ENCODE data around the gene POLA2.

POLA2 gene

GRCh38 chr11:65311170-65311678 lies 49.5 kb downstream of the POLA2 start:
- ChIA-PET CTCF (interaction anchor here (0.6 kb wide), 1 partner anchor 356 kb away, joined by 8 read pairs; no protein-coding TSS in a partner anchor), POLR2A (interaction anchor here (1.0 to 1.9 kb wide), 3 partner anchors 22 to 199 kb away, joined by 3 to 11 read pairs (median 4); partner anchors contain the start of genes DPF2, POLA2 and TM7SF2)
- no peak for DNase-seq (ENCODE audit: extremely low spot score)
- TF ChIP-seq L3MBTL2 (conservative IDR thresholded peaks at IDR 0.05) (no peak), FOXK2 (IDR thresholded peaks at IDR 0.05) (no peak), SUZ12 (IDR thresholded peaks at IDR 0.05) (no peak), FOXA1 (IDR thresholded peaks at IDR 0.05) (no peak), HDGF (IDR thresholded peaks at IDR 0.05; ENCODE audit: borderline replicate concordance) (no peak), LEF1 (IDR thresholded peaks at IDR 0.05; ENCODE audit: borderline replicate concordance) (no peak), FOXM1 (IDR thresholded peaks at IDR 0.05; ENCODE audit: borderline replicate concordance) (no peak), ELF4 (IDR thresholded peaks at IDR 0.05) (no peak)

GRCh38 chr11:65314501-65315203 lies 52.9 kb downstream of the POLA2 start, which contains the start of gene CDC42EP2:
CDC42EP2 (plus strand) TSS chr11:65314866; CDS start chr11:65320899, 6,033 bp downstream.
- DNase-seq (ENCODE audit: extremely low spot score): peak; percentile 89
- CTCF ChIA-PET: interaction anchor here (0.6 to 3.8 kb wide), 22 partner anchors 9 to 512 kb away, joined by 3 to 60 read pairs (median 4); partner anchors contain the start of genes DPF2, MAP4K2 and POLA2
- POLR2A ChIA-PET: interaction anchor here (0.6 to 4.3 kb wide), 9 partner anchors 10 to 53 kb away, joined by 3 to 32 read pairs (median 6); partner anchors contain the start of genes DPF2 and POLA2
- no peak for TF ChIP-seq SUZ12 (IDR thresholded peaks at IDR 0.05)
- no peak for TF ChIP-seq NFRKB (IDR thresholded peaks at IDR 0.05)
- no peak for TF ChIP-seq LEF1 (IDR thresholded peaks at IDR 0.05; ENCODE audit: borderline replicate concordance)
- no peak for TF ChIP-seq ELF4 (IDR thresholded peaks at IDR 0.05)
- no peak for TF ChIP-seq SP1 (IDR thresholded peaks at IDR 0.05)

GRCh38 chr11:65315204-65315865 lies 53.6 kb downstream of the POLA2 start:
- ChIA-PET CTCF (interaction anchor here (0.6 to 3.8 kb wide), 23 partner anchors 9 to 512 kb away, joined by 3 to 60 read pairs (median 4); partner anchors contain the start of genes DPF2, MAP4K2 and POLA2), POLR2A (interaction anchor here (0.6 to 4.3 kb wide), 10 partner anchors 10 to 220 kb away, joined by 3 to 32 read pairs (median 5); partner anchors contain the start of genes DPF2 and POLA2)
- peak; percentile 84 for DNase-seq (ENCODE audit: extremely low spot score)
- TF ChIP-seq CTBP1 (IDR thresholded peaks at IDR 0.05; ENCODE audit: borderline replicate concordance) (0 out of 2 replicates have a peak, but pooled peaks have one; percentile 25), FOXA1 (IDR thresholded peaks at IDR 0.05) (no peak), L3MBTL2 (conservative IDR thresholded peaks at IDR 0.05) (peak; percentile 81), FOXM1 (IDR thresholded peaks at IDR 0.05; ENCODE audit: borderline replicate concordance) (no peak)

GRCh38 chr11:65315866-65316226 lies 54.1 kb downstream of the POLA2 start:
- DNase-seq (ENCODE audit: extremely low spot score): no peak
- ChIA-PET POLR2A (interaction anchor here (0.6 to 4.3 kb wide), 8 partner anchors 14 to 221 kb away, joined by 3 to 32 read pairs (median 6); partner anchors contain the start of genes DPF2 and POLA2), CTCF (interaction anchor here (0.7 to 3.8 kb wide), 12 partner anchors 13 to 246 kb away, joined by 3 to 60 read pairs (median 6); partner anchors contain the start of gene DPF2)
- TF ChIP-seq LEF1 (IDR thresholded peaks at IDR 0.05; ENCODE audit: borderline replicate concordance) (no peak), FOXK2 (IDR thresholded peaks at IDR 0.05) (no peak), SUZ12 (IDR thresholded peaks at IDR 0.05) (no peak), SP1 (IDR thresholded peaks at IDR 0.05) (no peak), ARNT (IDR thresholded peaks at IDR 0.05) (no peak), FOXM1 (IDR thresholded peaks at IDR 0.05; ENCODE audit: borderline replicate concordance) (no peak), CTBP1 (IDR thresholded peaks at IDR 0.05; ENCODE audit: borderline replicate concordance) (no peak), ELF4 (IDR thresholded peaks at IDR 0.05) (no peak)

- TF ChIP-seq HDGF (IDR thresholded peaks at IDR 0.05; ENCODE audit: borderline replicate concordance) (no peak), BHLHE40 (IDR thresholded peaks at IDR 0.05; ENCODE audit: borderline replicate concordance) (no peak), FOXA1 (IDR thresholded peaks at IDR 0.05) (no peak)
- ChIA-PET POLR2A (interaction anchor here (0.6 to 4.3 kb wide), 6 partner anchors 13 to 222 kb away, joined by 3 to 32 read pairs (median 10); partner anchors contain the start of genes DPF2 and POLA2), CTCF (interaction anchor here (0.6 to 3.8 kb wide), 6 partner anchors 13 to 43 kb away, joined by 3 to 60 read pairs (median 8); no protein-coding TSS in a partner anchor)
- no peak for DNase-seq (ENCODE audit: extremely low spot score)
These were observed 54.7 kb downstream of the POLA2 start for GRCh38 chr11:65316227-65317024.

GRCh38 chr11:65317025-65317786 lies 55.4 kb downstream of the POLA2 start:
- DNase-seq (ENCODE audit: extremely low spot score): no peak
- ChIA-PET CTCF (interaction anchor here (0.5 to 3.8 kb wide), 5 partner anchors 12 to 263 kb away, joined by 3 to 60 read pairs (median 7); no protein-coding TSS in a partner anchor), POLR2A (interaction anchor here (0.7 to 4.3 kb wide), 5 partner anchors 12 to 98 kb away, joined by 3 to 32 read pairs (median 15); partner anchors contain the start of genes DPF2 and POLA2)
- TF ChIP-seq ZNF384 (IDR thresholded peaks at IDR 0.05): no peak
- TF ChIP-seq L3MBTL2 (conservative IDR thresholded peaks at IDR 0.05): no peak
- no peak for TF ChIP-seq HDGF (IDR thresholded peaks at IDR 0.05; ENCODE audit: borderline replicate concordance)
- no peak for TF ChIP-seq SUZ12 (IDR thresholded peaks at IDR 0.05)
- TF ChIP-seq ELF4 (IDR thresholded peaks at IDR 0.05): no peak
- no peak for TF ChIP-seq CTBP1 (IDR thresholded peaks at IDR 0.05; ENCODE audit: borderline replicate concordance)
- TF ChIP-seq SP1 (IDR thresholded peaks at IDR 0.05): no peak
- no peak for TF ChIP-seq ARNT (IDR thresholded peaks at IDR 0.05)
- TF ChIP-seq TARDBP (IDR thresholded peaks at IDR 0.05): no peak
- TF ChIP-seq FOXA1 (IDR thresholded peaks at IDR 0.05): no peak
- no peak for TF ChIP-seq FOXM1 (IDR thresholded peaks at IDR 0.05; ENCODE audit: borderline replicate concordance)
